A549 (cell line): ENCODE measurements around the gene SCAMP1. TPM values are rescaled to one million over a fixed set of nuclear protein-coding genes. Genes with fewer than 3 reads are reported as not detected.

ENCODE experiments used
- ATAC-seq, 2 experiments: fragments of 200-7000 bp in 1 of 2; fragments of >200 bp in 1 of 2; cut with Nextera tagmentation in 1 of 2; cut with Tn5 transposase in 1 of 2; 3 replicates each; pipeline versions ENCODE4 v1.8.0 to v1.9.1; 2018 to 2020; ENCODE audit warnings: mild to moderate bottlenecking in 1 of 2, moderate library complexity in 1 of 2
- CTCF ChIA-PET: fragments of 300-600 bp; sonication (Branson Sonifier 250); formaldehyde crosslinking; extraction: SDS; loops from one replicate; lab custom pipeline; 2021; ENCODE audit warnings: antibody characterized with exemption, inconsistent platforms; lab: Yijun Ruan, JAX
- POLR2A ChIA-PET: fragments of 350-600 bp; formaldehyde crosslinking; extraction: SDS; loops from one replicate; lab custom pipeline; 2021; ENCODE audit warnings: antibody characterized with exemption, inconsistent platforms; lab: Yijun Ruan, JAX
- DNase-seq, 2 experiments: peaks; one replicate each; pipeline versions ENCODE4 v3.0.0 to v3.0.0-alpha.2; 2011 to 2016; ENCODE audit warnings: low read depth in 1 of 2, low spot score in 1 of 2
- FAIRE-seq: peaks from 2 replicates; lab custom pipeline; 2011; peaks lifted over from hg19 to GRCh38; lab: Jason Lieb, UNC
- H3K27ac ChIP-seq, 2 experiments: fragments of >200 bp; sonication (Bioruptor Twin); formaldehyde crosslinking; 3 replicates each; pipeline ENCODE4 v1.5.1; 2016 to 2017
- H3K4me1 ChIP-seq: fragments of >200 bp; sonication (Bioruptor Twin); formaldehyde crosslinking; 3 replicates; pipeline ENCODE4 v1.6.1; 2016
- H3K4me2 ChIP-seq: fragments of >200 bp; sonication (Bioruptor Twin); formaldehyde crosslinking; 3 replicates; pipeline ENCODE4 v1.6.1; 2016
- H3K4me3 ChIP-seq: fragments of >200 bp; sonication (Bioruptor Twin); formaldehyde crosslinking; 3 replicates; pipeline ENCODE4 v1.5.1; 2016
- H3K9me3 ChIP-seq: fragments of >200 bp; sonication (Bioruptor Twin); formaldehyde crosslinking; 3 replicates; pipeline ENCODE4 v1.6.1; 2016
- BHLHE40 ChIP-seq: IDR thresholded peaks from 2 replicates; pipeline ENCODE4 v1.6.1; 2012; ENCODE audit warnings: low read depth, low read length, inconsistent platforms
- CBX8 ChIP-seq: fragments of 200-600 bp; sonication (generic); IDR thresholded peaks from 2 replicates; pipeline ENCODE4 v1.6.1; 2016
- CEBPB ChIP-seq, 2 experiments: fragments of >200 bp in 1 of 2; sonication (Bioruptor Twin) in 1 of 2; formaldehyde crosslinking in 1 of 2; IDR thresholded peaks; 2 replicates each; pipeline ENCODE4 v1.6.1; 2012 to 2016
- EHF ChIP-seq: fragments of 250-450 bp; sonication (Bioruptor Pico); IDR thresholded peaks from 2 replicates; pipeline ENCODE4 v1.5.0; 2020; ENCODE audit warnings: mild to moderate bottlenecking
- EHMT2 ChIP-seq: fragments of 200-600 bp; sonication (generic); IDR thresholded peaks from 2 replicates; pipeline ENCODE4 v1.6.1; 2016; ENCODE audit warnings: antibody characterized with exemption, low read depth, mild to moderate bottlenecking, moderate library complexity
- EP300 ChIP-seq, 2 experiments: fragments of >200 bp; sonication (Bioruptor Twin); formaldehyde crosslinking; IDR thresholded peaks; 2 replicates in 1 of 2; 3 replicates in 1 of 2; pipeline ENCODE4 v1.6.1; 2016 to 2017
- GATA3 ChIP-seq: IDR thresholded peaks from 2 replicates; pipeline ENCODE4 v1.6.1; 2012; ENCODE audit warnings: borderline replicate concordance
- HEYL ChIP-seq: fragments of 250-450 bp; sonication (Bioruptor Pico); IDR thresholded peaks from 2 replicates; pipeline ENCODE4 v1.8.0; 2021; ENCODE audit warnings: mild to moderate bottlenecking, moderate library complexity
- HOXB5 ChIP-seq: fragments of 250-450 bp; sonication (Bioruptor Pico); IDR thresholded peaks from 2 replicates; pipeline ENCODE4 v1.5.0; 2020; ENCODE audit warnings: mild to moderate bottlenecking, moderate library complexity
- JUNB ChIP-seq: fragments of >200 bp; sonication (Bioruptor Twin); formaldehyde crosslinking; IDR thresholded peaks from 2 replicates; pipeline ENCODE4 v1.6.1; 2016
- KDM1A ChIP-seq: fragments of 200-600 bp; sonication (generic); IDR thresholded peaks from 2 replicates; pipeline ENCODE4 v1.6.1; 2016; ENCODE audit warnings: low read depth, mild to moderate bottlenecking
- MAFK ChIP-seq: fragments of 450-650 bp; IDR thresholded peaks from 2 replicates; pipeline ENCODE4 v1.6.1; 2014; ENCODE audit not compliant: partially characterized antibody
- MYC ChIP-seq: IDR thresholded peaks from 2 replicates; pipeline ENCODE4 v1.6.1; 2012; ENCODE audit warnings: mild to moderate bottlenecking, inconsistent platforms, low read length, improper control_type of control experiment, borderline replicate concordance
- NFE2L2 ChIP-seq: fragments of 150-350 bp; conservative IDR thresholded peaks from 2 replicates; pipeline ENCODE4 v1.6.1; 2014; ENCODE audit warnings: low read length
- NPAS2 ChIP-seq: fragments of 250-450 bp; sonication (Bioruptor Pico); IDR thresholded peaks from 2 replicates; pipeline ENCODE4 v1.8.0; 2022; ENCODE audit warnings: mild to moderate bottlenecking, moderate library complexity, borderline replicate concordance
- NR3C1 ChIP-seq: fragments of >200 bp; sonication (Bioruptor Twin); formaldehyde crosslinking; IDR thresholded peaks from 3 replicates; pipeline ENCODE4 v1.6.1; 2017
- PHF8 ChIP-seq: fragments of 200-600 bp; sonication (generic); IDR thresholded peaks from 2 replicates; pipeline ENCODE4 v1.6.1; 2016; ENCODE audit warnings: low read depth, mild to moderate bottlenecking, antibody characterized with exemption, moderate library complexity, borderline replicate concordance
- POLR2AphosphoS2 ChIP-seq: conservative IDR thresholded peaks from 2 replicates; pipeline ENCODE4 v1.6.1; 2012; ENCODE audit warnings: low read length, improper control_type of control experiment, inconsistent platforms
- RAD21 ChIP-seq, 2 experiments: fragments of >200 bp in 1 of 2; sonication (Bioruptor Twin) in 1 of 2; formaldehyde crosslinking in 1 of 2; IDR thresholded peaks in 1 of 2; conservative IDR thresholded peaks in 1 of 2; 2 replicates in 1 of 2; 3 replicates in 1 of 2; pipeline ENCODE4 v1.6.1; 2012 to 2018; ENCODE audit warnings: inconsistent platforms in 1 of 2
- RCOR1 ChIP-seq: fragments of 150-350 bp; IDR thresholded peaks from 2 replicates; pipeline ENCODE4 v1.6.1; 2014; ENCODE audit warnings: antibody characterized with exemption, low read length, low read depth
- RFX5 ChIP-seq: fragments of 450-650 bp; IDR thresholded peaks from 2 replicates; pipeline ENCODE4 v1.7.1; 2014; ENCODE audit warnings: antibody characterized with exemption, mild to moderate bottlenecking, moderate library complexity
- RNF2 ChIP-seq: fragments of 200-600 bp; sonication (generic); IDR thresholded peaks from 2 replicates; pipeline ENCODE4 v1.6.1; 2016; ENCODE audit warnings: low read depth, mild to moderate bottlenecking, antibody characterized with exemption, moderate library complexity, borderline replicate concordance
- SMC3 ChIP-seq: fragments of >200 bp; sonication (Bioruptor Twin); formaldehyde crosslinking; IDR thresholded peaks from 3 replicates; pipeline ENCODE4 v1.6.1; 2018; ENCODE audit warnings: inconsistent platforms
- SREBF2 ChIP-seq: fragments of 450-650 bp; IDR thresholded peaks from 2 replicates; pipeline ENCODE4 v1.6.1; 2014; ENCODE audit warnings: mild to moderate bottlenecking, moderate library complexity
- WGBS: methylation state at CpG from one replicate; pipeline ENCODE4 v1.1.6; 2017; ENCODE audit errors: missing lambda C conversion rate; 5-methylcytosine and 5-hydroxymethylcytosine counted together
- polyA plus RNA-seq, 4 experiments: library from polyadenylated mRNA; depleted of rRNA in 3 of 4; stranded (reverse); fragments of >200 nt; fragmentation: RNase III in 1 of 4; extraction: RNeasy Plus Mini Kit Qiagen cat#74134 plus additional on column Dnase treatment in 1 of 4; gene quantifications; 2 replicates in 3 of 4; 3 replicates in 1 of 4; pipeline ENCODE4 v1.2.3, GENCODE V29; 2011 to 2017
- TF ChIP-seq, protein P1 (sequence below): fragments of 150-350 bp; IDR thresholded peaks from 2 replicates; pipeline ENCODE4 v1.6.1; 2014; ENCODE audit warnings: low read depth, mild to moderate bottlenecking, low read length
- TF ChIP-seq, protein P2 (sequence below): IDR thresholded peaks from 2 replicates; pipeline ENCODE4 v1.6.1; 2012; ENCODE audit warnings: low read depth, borderline replicate concordance
- TF ChIP-seq, protein P3 (sequence below): fragments of 450-650 bp; IDR thresholded peaks from 2 replicates; pipeline ENCODE4 v1.6.1; 2014; ENCODE audit warnings: antibody characterized with exemption
- TF ChIP-seq, protein P4 (sequence below): fragments of >200 bp; sonication (Bioruptor Twin); formaldehyde crosslinking; IDR thresholded peaks from 3 replicates; pipeline ENCODE4 v1.5.1; 2016
- TF ChIP-seq, protein P5 (sequence below): fragments of >200 bp; sonication (Bioruptor Twin); formaldehyde crosslinking; IDR thresholded peaks from 3 replicates; pipeline ENCODE4 v1.6.1; 2016
- TF ChIP-seq, protein P6 (sequence below): IDR thresholded peaks from 2 replicates; pipeline ENCODE4 v1.6.1; 2012
- TF ChIP-seq, protein P7 (sequence below): fragments of >200 bp; sonication (Bioruptor Twin); formaldehyde crosslinking; IDR thresholded peaks from 2 replicates; pipeline ENCODE4 v1.6.1; 2016

Gene SCAMP1
- polyA plus RNA-seq, 2 of the 4 experiments (the other 2 are of a cell fraction), result 23.8 to 42.2 TPM

DNA sequence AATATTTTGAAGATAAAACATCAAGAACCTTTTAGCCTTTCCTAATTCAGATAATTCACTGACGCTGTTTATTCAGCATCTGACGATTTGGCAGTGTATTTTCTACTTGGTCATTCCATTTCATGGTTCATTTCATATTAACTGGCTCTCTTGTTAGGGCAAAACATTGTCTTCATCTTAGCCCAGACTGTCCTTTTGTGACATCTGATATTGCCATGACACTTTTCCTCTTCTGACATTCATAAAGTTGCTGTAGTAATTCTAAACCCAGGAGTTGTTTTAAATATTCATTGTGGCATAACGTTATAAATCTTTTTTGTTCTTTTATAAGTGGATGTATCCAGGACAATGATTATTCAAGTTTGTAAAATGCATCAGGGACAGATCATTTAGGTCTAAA is 1.8 kb downstream of the SCAMP1 start:
- peaks cover 18% of the 10 kb centered on the region for H3K4me1 ChIP-seq
- DNase-seq (no peak), ATAC-seq (no peak), FAIRE-seq (no peak)
- TF ChIP-seq KDM1A (no peak), SREBF2 (no peak), NPAS2 (CRISPR knock-in tag) (no peak), EHF (CRISPR knock-in tag) (no peak), JUNB (no peak), RCOR1 (no peak), POLR2AphosphoS2 (no peak), MYC (no peak), NR3C1 (no peak)
- TF ChIP-seq, protein P1, sequence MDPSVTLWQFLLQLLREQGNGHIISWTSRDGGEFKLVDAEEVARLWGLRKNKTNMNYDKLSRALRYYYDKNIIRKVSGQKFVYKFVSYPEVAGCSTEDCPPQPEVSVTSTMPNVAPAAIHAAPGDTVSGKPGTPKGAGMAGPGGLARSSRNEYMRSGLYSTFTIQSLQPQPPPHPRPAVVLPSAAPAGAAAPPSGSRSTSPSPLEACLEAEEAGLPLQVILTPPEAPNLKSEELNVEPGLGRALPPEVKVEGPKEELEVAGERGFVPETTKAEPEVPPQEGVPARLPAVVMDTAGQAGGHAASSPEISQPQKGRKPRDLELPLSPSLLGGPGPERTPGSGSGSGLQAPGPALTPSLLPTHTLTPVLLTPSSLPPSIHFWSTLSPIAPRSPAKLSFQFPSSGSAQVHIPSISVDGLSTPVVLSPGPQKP, result no peak
- TF ChIP-seq, protein P2, sequence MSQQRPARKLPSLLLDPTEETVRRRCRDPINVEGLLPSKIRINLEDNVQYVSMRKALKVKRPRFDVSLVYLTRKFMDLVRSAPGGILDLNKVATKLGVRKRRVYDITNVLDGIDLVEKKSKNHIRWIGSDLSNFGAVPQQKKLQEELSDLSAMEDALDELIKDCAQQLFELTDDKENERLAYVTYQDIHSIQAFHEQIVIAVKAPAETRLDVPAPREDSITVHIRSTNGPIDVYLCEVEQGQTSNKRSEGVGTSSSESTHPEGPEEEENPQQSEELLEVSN, result no peak
- H3K9me3 ChIP-seq, result no peaks in the 10 kb centered on the region
- WGBS, result 46% methylated on average over 3 of the region's 3 CpGs
- ChIA-PET POLR2A (no interaction called here), CTCF (no interaction called here)
- peak overlapping the region; percentile 87 for H3K4me2 ChIP-seq
- no peak overlapping the region for H3K27ac ChIP-seq
- no peak overlapping the region for H3K4me3 ChIP-seq

DNA sequence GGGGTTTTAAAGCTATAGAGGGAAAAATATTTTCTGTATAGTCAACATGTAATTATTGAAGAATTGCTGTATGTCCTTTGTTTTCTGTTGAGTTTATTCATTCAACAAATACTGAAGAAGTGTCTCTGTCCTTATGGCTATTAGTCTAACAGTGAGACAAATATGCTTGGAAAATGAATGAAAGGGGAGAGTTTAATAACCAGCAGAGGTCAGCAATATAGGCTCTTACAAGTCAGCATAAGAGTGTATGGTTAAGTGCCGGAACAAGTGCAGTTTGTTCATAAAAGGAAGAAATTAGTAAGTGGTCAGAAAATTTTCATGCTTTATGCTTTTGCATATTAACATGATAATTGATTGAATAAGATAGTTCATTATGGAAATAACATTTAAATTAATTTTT is 3.6 kb downstream of the SCAMP1 start:
- Histone ChIP-seq H3K9me3 (no peaks in the 10 kb centered on the region), H3K4me2 (no peak overlapping the region), H3K4me3 (no peak overlapping the region), H3K4me1 (peaks cover 14% of the 10 kb centered on the region), H3K27ac (no peak overlapping the region)
- no peak for FAIRE-seq
- ChIA-PET POLR2A (interaction anchor here (0.6 kb wide), 1 partner anchor 622 kb away, joined by 3 read pairs; no protein-coding TSS in a partner anchor), CTCF (interaction anchor here (0.9 kb wide), 1 partner anchor 169 kb away, joined by 3 read pairs; no protein-coding TSS in a partner anchor)
- ATAC-seq, result no peak
- peak in 1 of 2 experiments; percentile 24 for DNase-seq
- TF ChIP-seq, protein P3, sequence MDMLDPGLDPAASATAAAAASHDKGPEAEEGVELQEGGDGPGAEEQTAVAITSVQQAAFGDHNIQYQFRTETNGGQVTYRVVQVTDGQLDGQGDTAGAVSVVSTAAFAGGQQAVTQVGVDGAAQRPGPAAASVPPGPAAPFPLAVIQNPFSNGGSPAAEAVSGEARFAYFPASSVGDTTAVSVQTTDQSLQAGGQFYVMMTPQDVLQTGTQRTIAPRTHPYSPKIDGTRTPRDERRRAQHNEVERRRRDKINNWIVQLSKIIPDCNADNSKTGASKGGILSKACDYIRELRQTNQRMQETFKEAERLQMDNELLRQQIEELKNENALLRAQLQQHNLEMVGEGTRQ, result no peak
- TF ChIP-seq BHLHE40 (no peak), CBX8 (no peak), CEBPB (IDR thresholded peaks at IDR 0.05) (no peak), PHF8 (no peak), MAFK (peak; percentile 60), HEYL (no peak), GATA3 (no peak), RFX5 (no peak), RAD21 (conservative IDR thresholded peaks at IDR 0.05 in 1 of 2, IDR thresholded peaks at IDR 0.05 in 1 of 2) (peak; percentile 13 to 21; a peak in 2 of 5 replicates), EP300 (IDR thresholded peaks at IDR 0.05) (no peak), RNF2 (no peak), SMC3 (0 out of 3 replicates have a peak, but pooled peaks have one; percentile 18), EHMT2 (no peak), HOXB5 (CRISPR knock-in tag) (no peak), RCOR1 (no peak), NFE2L2 (no peak)
- TF ChIP-seq, protein P2, result no peak
- TF ChIP-seq, protein P4, sequence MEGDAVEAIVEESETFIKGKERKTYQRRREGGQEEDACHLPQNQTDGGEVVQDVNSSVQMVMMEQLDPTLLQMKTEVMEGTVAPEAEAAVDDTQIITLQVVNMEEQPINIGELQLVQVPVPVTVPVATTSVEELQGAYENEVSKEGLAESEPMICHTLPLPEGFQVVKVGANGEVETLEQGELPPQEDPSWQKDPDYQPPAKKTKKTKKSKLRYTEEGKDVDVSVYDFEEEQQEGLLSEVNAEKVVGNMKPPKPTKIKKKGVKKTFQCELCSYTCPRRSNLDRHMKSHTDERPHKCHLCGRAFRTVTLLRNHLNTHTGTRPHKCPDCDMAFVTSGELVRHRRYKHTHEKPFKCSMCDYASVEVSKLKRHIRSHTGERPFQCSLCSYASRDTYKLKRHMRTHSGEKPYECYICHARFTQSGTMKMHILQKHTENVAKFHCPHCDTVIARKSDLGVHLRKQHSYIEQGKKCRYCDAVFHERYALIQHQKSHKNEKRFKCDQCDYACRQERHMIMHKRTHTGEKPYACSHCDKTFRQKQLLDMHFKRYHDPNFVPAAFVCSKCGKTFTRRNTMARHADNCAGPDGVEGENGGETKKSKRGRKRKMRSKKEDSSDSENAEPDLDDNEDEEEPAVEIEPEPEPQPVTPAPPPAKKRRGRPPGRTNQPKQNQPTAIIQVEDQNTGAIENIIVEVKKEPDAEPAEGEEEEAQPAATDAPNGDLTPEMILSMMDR, result peak; percentile 9; the same call in 1 of the 3 replicates
- TF ChIP-seq, protein P5, sequence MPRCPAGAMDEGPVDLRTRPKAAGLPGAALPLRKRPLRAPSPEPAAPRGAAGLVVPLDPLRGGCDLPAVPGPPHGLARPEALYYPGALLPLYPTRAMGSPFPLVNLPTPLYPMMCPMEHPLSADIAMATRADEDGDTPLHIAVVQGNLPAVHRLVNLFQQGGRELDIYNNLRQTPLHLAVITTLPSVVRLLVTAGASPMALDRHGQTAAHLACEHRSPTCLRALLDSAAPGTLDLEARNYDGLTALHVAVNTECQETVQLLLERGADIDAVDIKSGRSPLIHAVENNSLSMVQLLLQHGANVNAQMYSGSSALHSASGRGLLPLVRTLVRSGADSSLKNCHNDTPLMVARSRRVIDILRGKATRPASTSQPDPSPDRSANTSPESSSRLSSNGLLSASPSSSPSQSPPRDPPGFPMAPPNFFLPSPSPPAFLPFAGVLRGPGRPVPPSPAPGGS, result no peak
- TF ChIP-seq, protein P6, sequence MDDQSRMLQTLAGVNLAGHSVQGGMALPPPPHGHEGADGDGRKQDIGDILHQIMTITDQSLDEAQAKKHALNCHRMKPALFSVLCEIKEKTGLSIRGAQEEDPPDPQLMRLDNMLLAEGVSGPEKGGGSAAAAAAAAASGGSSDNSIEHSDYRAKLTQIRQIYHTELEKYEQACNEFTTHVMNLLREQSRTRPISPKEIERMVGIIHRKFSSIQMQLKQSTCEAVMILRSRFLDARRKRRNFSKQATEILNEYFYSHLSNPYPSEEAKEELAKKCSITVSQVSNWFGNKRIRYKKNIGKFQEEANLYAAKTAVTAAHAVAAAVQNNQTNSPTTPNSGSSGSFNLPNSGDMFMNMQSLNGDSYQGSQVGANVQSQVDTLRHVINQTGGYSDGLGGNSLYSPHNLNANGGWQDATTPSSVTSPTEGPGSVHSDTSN, result no peak
- TF ChIP-seq, protein P7, sequence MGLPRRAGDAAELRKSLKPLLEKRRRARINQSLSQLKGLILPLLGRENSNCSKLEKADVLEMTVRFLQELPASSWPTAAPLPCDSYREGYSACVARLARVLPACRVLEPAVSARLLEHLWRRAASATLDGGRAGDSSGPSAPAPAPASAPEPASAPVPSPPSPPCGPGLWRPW, result no peak
- TF ChIP-seq, all 56 proteins: peak for 4
- 83% methylated on average over 1 of the region's 1 CpG for WGBS
